Mucosa of descending colon (tissue), 3 donors: ENCODE results near the gene THAP4. TPM values are rescaled to one million over a fixed set of nuclear protein-coding genes. Genes with fewer than 3 reads are reported as not detected.

ENCODE experiments used
- ATAC-seq: fragments of 200-7000 bp; cut with Tn5 transposase; one replicate; pipeline ENCODE4 v1.9.1; 2020; ENCODE audit warnings: mild to moderate bottlenecking, moderate library complexity
- DNase-seq, 3 donors: peaks; one replicate each; pipeline ENCODE4 v3.0.0-alpha.2; 2020
- H3K36me3 ChIP-seq: fragments of 200-600 bp; one replicate; pipeline ENCODE4 v1.8.0; 2021; ENCODE audit warnings: low read depth, mild to moderate bottlenecking
- H3K4me1 ChIP-seq: fragments of 200-600 bp; one replicate; pipeline ENCODE4 v1.8.0; 2021; ENCODE audit warnings: low read depth, mild to moderate bottlenecking
- H3K4me3 ChIP-seq: fragments of 200-600 bp; one replicate; pipeline ENCODE4 v1.8.0; 2021; ENCODE audit warnings: mild to moderate bottlenecking
- H3K9me3 ChIP-seq: fragments of 200-600 bp; one replicate; pipeline ENCODE4 v1.8.0; 2021; ENCODE audit warnings: mild to moderate bottlenecking
- CTCF ChIP-seq: fragments of 200-600 bp; IDR thresholded peaks from one replicate; pipeline ENCODE4 v1.8.0; 2022; ENCODE audit warnings: antibody characterized with exemption, mild to moderate bottlenecking
- intact Hi-C, 2 donors: fragments of 100-400 bp; cut with DNase I in 1 of 2; cut with micrococcal nuclease in 1 of 2; formaldehyde crosslinking; loops; one replicate each; pipeline versions ENCODE4 v1.11.0 to v1.11.1; 2022; cut with DNase I, micrococcal nuclease
- total RNA-seq, 3 donors: library from RNA; stranded (reverse); fragmentation: NEBNext Ultra II Directional in 2 of 3; extraction: Animal tissue kit (Norgen Biotek cat#: 25700) in 2 of 3; gene quantifications; one replicate each; pipeline versions ENCODE4 v1.2.1 to v1.2.4, GENCODE V29; 2021 to 2023
- donor health status: DM: no; HTN: no; CAD: no; lungs with moderate emphysema.
- donor health status: DM: no; HTN: no; CAD: no.
- donor health status: DM: no; HTN: yes; CAD: no.

The THAP4 gene
- total RNA-seq, 3 donors from 2014 or later: 67.3 to 86.2 (median 68.8) TPM

- ATAC-seq: no peak
- no peaks in the 10 kb centered on the region for H3K36me3 ChIP-seq
- intact Hi-C loops: no loop called here
- no peak for TF ChIP-seq CTCF
- no peak overlapping the region for H3K4me3 ChIP-seq
- H3K9me3 ChIP-seq: no peaks in the 10 kb centered on the region
- H3K4me1 ChIP-seq: peaks cover 11% of the 10 kb centered on the region
- no peak for DNase-seq
These were observed 97.9 kb downstream of the THAP4 start for GRCh38 chr2:241538838-241539615.

- no peak for DNase-seq
These were observed 100.9 kb downstream of the THAP4 start for GRCh38 chr2:241535871-241536655.

GRCh38 chr2:241534701-241535375 lies 102.1 kb downstream of the THAP4 start:
- no peak for TF ChIP-seq CTCF
- intact Hi-C loops: no loop called here
- DNase-seq (no peak), ATAC-seq (no peak)
- no peaks in the 10 kb centered on the region for H3K4me1 ChIP-seq
- no peaks in the 10 kb centered on the region for H3K9me3 ChIP-seq
- H3K36me3 ChIP-seq: no peaks in the 10 kb centered on the region
- no peak overlapping the region for H3K4me3 ChIP-seq

More at GRCh38 chr2:241535871-241536655, 100.9 kb downstream of the THAP4 start:
- intact Hi-C loops: no loop called here
- Histone ChIP-seq H3K36me3 (no peaks in the 10 kb centered on the region), H3K4me1 (peaks cover 7% of the 10 kb centered on the region), H3K9me3 (no peaks in the 10 kb centered on the region), H3K4me3 (no peak overlapping the region)
- TF ChIP-seq CTCF: no peak
- ATAC-seq: no peak

Other genes with a start within 250 kb of the THAP4 start
- gene STK25, start 128.6 kb downstream of the THAP4 start, total RNA-seq: 100 to 1,000 TPM in 2 of 3 donors, 10 to 100 TPM in 1; 89.8 to 137 (median 129) TPM
- 10 to 100 TPM in 1 of 3 donors, 1 to 10 TPM in 2; 6.7 to 25.5 (median 7.4) TPM for gene BOK, start 78.4 kb downstream of the THAP4 start, total RNA-seq
- 100 to 1,000 TPM in 1 of 3 donors, 10 to 100 TPM in 2; 87.9 to 154 (median 94.6) TPM for gene ATG4B, start 535 bp upstream of the THAP4 start, total RNA-seq
- gene DTYMK, start 49.7 kb upstream of the THAP4 start, total RNA-seq: 10 to 100 TPM; 17.9 to 31.0 (median 19.7) TPM
- gene ING5, start 64.9 kb upstream of the THAP4 start, total RNA-seq: 10 to 100 TPM; 24.6 to 52.3 (median 35.1) TPM
- 10 to 100 TPM; 52.2 to 88.6 (median 63.0) TPM for gene D2HGDH, start 97.5 kb upstream of the THAP4 start, total RNA-seq
- 10 to 100 TPM; 15.1 to 46.5 (median 42.4) TPM for gene GAL3ST2, start 139.7 kb upstream of the THAP4 start, total RNA-seq
- 10 to 100 TPM; 41.4 to 72.5 (median 71.0) TPM for gene NEU4, start 172.0 kb upstream of the THAP4 start, total RNA-seq
- gene PDCD1, start 221.7 kb upstream of the THAP4 start, total RNA-seq: under 1 TPM in 2 of 3 donors, not detected in 1; 0.13 to 0.70 TPM
- gene RTP5, start 232.6 kb upstream of the THAP4 start, total RNA-seq: not detected